Heart left ventricle (tissue), 16 donors: Measurements from ENCODE around the gene THAP11. TPM values are rescaled to one million over a fixed set of nuclear protein-coding genes. Genes with fewer than 3 reads are reported as not detected.

ENCODE experiments used
- ATAC-seq, 4 donors: fragments of 200-7000 bp; cut with Tn5 transposase; one replicate each; pipeline ENCODE4 v1.9.1; 2020 to 2022; ENCODE audit warnings: moderate library complexity in 4 of 4, mild to moderate bottlenecking in 3 of 4, moderate number of reproducible peaks in 1 of 4
- DNase-seq, 5 donors: peaks; one replicate each; pipeline ENCODE4 v3.0.0-alpha.2; 2020
- H3K27ac ChIP-seq, 12 donors: fragments of 200-600 bp; sonication (generic) in 4 of 12; one replicate each; pipeline versions ENCODE4 v1.5.0 to v1.8.0; 2016 to 2022; ENCODE audit warnings: mild to moderate bottlenecking in 2 of 12
- H3K27me3 ChIP-seq, 9 donors: fragments of 200-600 bp; sonication (generic) in 2 of 9; one replicate each; pipeline versions ENCODE4 v1.5.1 to v1.8.0; 2016 to 2022; ENCODE audit warnings: mild to moderate bottlenecking in 3 of 9
- H3K36me3 ChIP-seq, 9 donors: fragments of 200-600 bp; sonication (generic) in 2 of 9; one replicate each; pipeline versions ENCODE4 v1.5.0 to v1.8.0; 2018 to 2022; ENCODE audit warnings: mild to moderate bottlenecking in 2 of 9
- H3K4me1 ChIP-seq, 12 donors: fragments of 200-600 bp; sonication (generic) in 4 of 12; one replicate each; pipeline versions ENCODE4 v1.5.0 to v1.8.0; 2016 to 2022; ENCODE audit warnings: mild to moderate bottlenecking in 3 of 12
- H3K4me3 ChIP-seq, 12 donors: fragments of 200-600 bp; sonication (generic) in 4 of 12; one replicate each; pipeline versions ENCODE4 v1.5.0 to v1.8.0; 2017 to 2022; ENCODE audit warnings: mild to moderate bottlenecking in 9 of 12, moderate library complexity in 4 of 12
- H3K9me3 ChIP-seq, 12 donors: fragments of 200-600 bp; sonication (generic) in 4 of 12; one replicate each; pipeline versions ENCODE4 v1.5.0 to v1.8.0; 2016 to 2022; ENCODE audit warnings: mild to moderate bottlenecking in 1 of 12
- CTCF ChIP-seq, 12 donors: fragments of 200-600 bp; sonication (generic) in 4 of 12; IDR thresholded peaks; one replicate each; pipeline versions ENCODE4 v1.5.0 to v1.8.0; 2018 to 2022; ENCODE audit warnings: antibody characterized with exemption in 12 of 12, mild to moderate bottlenecking in 5 of 12
- POLR2A ChIP-seq, 2 donors: fragments of 450-650 bp; IDR thresholded peaks; one replicate each; pipeline ENCODE4 v1.6.1; 2017; ENCODE audit warnings: antibody characterized with exemption in 2 of 2, mild to moderate bottlenecking in 2 of 2, moderate library complexity in 2 of 2
- WGBS, 4 donors: extraction: QIAGEN DNeasy Blood & Tissue Kit in 2 of 4; methylation state at CpG; one replicate each; pipeline versions ENCODE4 v1.1.5 to v1.1.7; 2013 to 2018; 5-methylcytosine and 5-hydroxymethylcytosine counted together
- intact Hi-C, 10 donors: fragments of 100-400 bp; cut with DNase I; formaldehyde crosslinking; loops; one replicate each; pipeline versions ENCODE4 v1.11.1 to v1.14.2; 2022
- polyA plus RNA-seq, 2 donors: library from polyadenylated mRNA; stranded (reverse); fragments of 200-250 nt; gene quantifications; one replicate each; pipeline ENCODE4 v1.2.3, GENCODE V29; 2013
- total RNA-seq, 9 donors: library from RNA; depleted of rRNA in 2 of 9; stranded (reverse); fragments of >200 nt in 2 of 9; fragmentation: NEBNext Ultra II Directional in 3 of 9; extraction: Animal tissue kit (Norgen Biotek cat#: 25700) in 3 of 9; gene quantifications; one replicate each; pipeline versions ENCODE4 v1.1.0 to v1.2.4, GENCODE V29; 2016 to 2023
- donor health status: ischemic (EF 13 %, LVEDD 7.1; RV severe dilation, severe dysfunction).
- donor health status: healthy with polysubstance abuse.
- donor health status: DM: no; HTN: yes; CAD: no.
- donor health status: DM: no; HTN: no; CAD: no.
- donor health status: ischemic (EF 25% LVEDD 6.9; RV normal size, moderate dysfunction).
- donor health status: ischemic (EF 25% LVEDD 5.7; RV mildly dilated, moderate dysfunction).
- donor health status: healthy.
- donor health status: DM: yes; HTN: yes; CAD: no.
- donor health status: ischemic (EF 35%, LVEDD 5.7; RV mildly dilated, moderate dysfunction).
- donor health status: nonischemic (EF 11% LVEDD 7.7; RV severe dilation, severe dysfunction).
- donor health status: DM: yes; HTN: yes; CAD: no.
- donor health status: PGD.
- donor health status: ischemic (EF 29% LVEDD 5.4; RV normal size, mild dysfunction).
- donor health status: nonischemic (EF 23%, LVEDD 6.1; RV moderate dilation, normal function).

The THAP11 gene
- total and polyA plus RNA-seq, 11 donors, result 10.6 to 87.5 (median 27.4) TPM

- Histone ChIP-seq H3K27ac (peak overlapping the region; percentile 37 to 90 (median 81)), H3K9me3 (no peaks in the 10 kb centered on the region), H3K27me3 (no peaks in the 10 kb centered on the region), H3K4me3 (peak overlapping the region; percentile 67 to 99 (median 87)), H3K36me3 (peaks cover 0 to 63% (median 59%) of the 10 kb centered on the region in 9 donors), H3K4me1 (peaks cover 6 to 38% (median 28%) of the 10 kb centered on the region in 12 donors)
- TF ChIP-seq POLR2A (IDR thresholded peaks at IDR 0.05) (no peak), CTCF (IDR thresholded peaks at IDR 0.05) (no peak)
- intact Hi-C loops, result loop anchor here in 2 of 10 donors (5.0 kb wide), 1 partner anchor 41 kb away; no protein-coding TSS in a partner anchor
- ATAC-seq (peak in 2 of 4 donors; percentile 8 to 23), DNase-seq (no peak)
- 12 to 15% (median 13%) methylated on average over 19 to 23 of the region's 23 CpGs for WGBS, 4 donors
Observed at GRCh38 chr16:67873435-67874370, 31.6 kb downstream of the THAP11 start.

- ATAC-seq, result no peak
- H3K27me3 ChIP-seq, result no peaks in the 10 kb centered on the region
- intact Hi-C loops, result loop anchor here in 2 of 10 donors (5.0 kb wide), 1 partner anchor 42 kb away; no protein-coding TSS in a partner anchor
- TF ChIP-seq POLR2A (IDR thresholded peaks at IDR 0.05) (no peak), CTCF (IDR thresholded peaks at IDR 0.05) (no peak)
- no peak overlapping the region for H3K27ac ChIP-seq
- 59 to 72% (median 65%) methylated on average over 3 of the region's 3 CpGs for WGBS, 4 donors
- H3K4me3 ChIP-seq, result peak overlapping the region in 9 of 12 donors; percentile 67 to 99 (median 89)
- no peaks in the 10 kb centered on the region for H3K9me3 ChIP-seq
- peaks cover 0 to 63% (median 59%) of the 10 kb centered on the region in 9 donors for H3K36me3 ChIP-seq
- no peak for DNase-seq
- H3K4me1 ChIP-seq, result peaks cover 6 to 38% (median 28%) of the 10 kb centered on the region in 12 donors
Observed at GRCh38 chr16:67874372-67874771, 32.3 kb downstream of the THAP11 start.

- Histone ChIP-seq H3K27me3 (no peaks in the 10 kb centered on the region), H3K36me3 (peaks cover 0 to 66% (median 63%) of the 10 kb centered on the region in 9 donors), H3K4me3 (no peak overlapping the region), H3K4me1 (peaks cover 6 to 61% (median 32%) of the 10 kb centered on the region in 12 donors), H3K27ac (no peak overlapping the region), H3K9me3 (no peaks in the 10 kb centered on the region)
- no peak for ATAC-seq
- TF ChIP-seq POLR2A (IDR thresholded peaks at IDR 0.05), result no peak
- no peak for TF ChIP-seq CTCF (IDR thresholded peaks at IDR 0.05)
- no peak for DNase-seq
- WGBS, 4 donors, result 88 to 97% (median 95%) methylated on average over 10 to 11 of the region's 11 CpGs
- intact Hi-C loops, result loop anchor here in 1 of 10 donors (5.0 kb wide), 1 partner anchor 50 kb away; no protein-coding TSS in a partner anchor
Observed at GRCh38 chr16:67877064-67877463, 34.9 kb downstream of the THAP11 start.

- no peak overlapping the region for H3K27ac ChIP-seq
- peaks cover 6 to 65% (median 33%) of the 10 kb centered on the region in 12 donors for H3K4me1 ChIP-seq
- no peak overlapping the region for H3K4me3 ChIP-seq
- WGBS, 4 donors, result 80 to 93% (median 89%) methylated on average over 3 to 6 of the region's 6 CpGs
- H3K36me3 ChIP-seq, result peaks cover 0 to 78% (median 73%) of the 10 kb centered on the region in 9 donors
- H3K27me3 ChIP-seq, result no peaks in the 10 kb centered on the region
- no peak for DNase-seq
- no peak for TF ChIP-seq POLR2A (IDR thresholded peaks at IDR 0.05)
- no peak for TF ChIP-seq CTCF (IDR thresholded peaks at IDR 0.05)
- intact Hi-C loops, result loop anchor here in 1 of 10 donors (5.0 kb wide), 1 partner anchor 49 kb away; no protein-coding TSS in a partner anchor
- no peaks in the 10 kb centered on the region for H3K9me3 ChIP-seq
- no peak for ATAC-seq
Observed at GRCh38 chr16:67878232-67878631, 36.1 kb downstream of the THAP11 start.
